ENCODE data around the gene KCNIP4.

KCNIP4 gene

GRCh38 chr4:21856754-21857153, 91.8 kb downstream of the KCNIP4 start:
- DNase-seq (ENCODE audit: low read depth, low spot score) = no peak
- H3K4me3 ChIP-seq (ENCODE audit: low read depth, low read length) = no peak overlapping the region
- no peak for TF ChIP-seq CTCF (IDR thresholded peaks at IDR 0.05; ENCODE audit: insufficient read depth, low read length, missing control alignments)
- CTCF ChIA-PET = interaction anchor here (1.2 kb wide), 1 partner anchor 11 kb away, joined by 3 read pairs; no protein-coding TSS in a partner anchor
- POLR2A ChIA-PET = no interaction called here

GRCh38 chr4:21856301-21856700, 92.3 kb downstream of the KCNIP4 start:
- no peak for TF ChIP-seq CTCF (IDR thresholded peaks at IDR 0.05; ENCODE audit: insufficient read depth, low read length, missing control alignments)
- H3K4me3 ChIP-seq (ENCODE audit: low read depth, low read length) = no peak overlapping the region
- ChIA-PET CTCF (interaction anchor here (1.2 kb wide), 1 partner anchor 10 kb away, joined by 3 read pairs; no protein-coding TSS in a partner anchor), POLR2A (no interaction called here)
- DNase-seq (ENCODE audit: low read depth, low spot score) = no peak

DNA sequence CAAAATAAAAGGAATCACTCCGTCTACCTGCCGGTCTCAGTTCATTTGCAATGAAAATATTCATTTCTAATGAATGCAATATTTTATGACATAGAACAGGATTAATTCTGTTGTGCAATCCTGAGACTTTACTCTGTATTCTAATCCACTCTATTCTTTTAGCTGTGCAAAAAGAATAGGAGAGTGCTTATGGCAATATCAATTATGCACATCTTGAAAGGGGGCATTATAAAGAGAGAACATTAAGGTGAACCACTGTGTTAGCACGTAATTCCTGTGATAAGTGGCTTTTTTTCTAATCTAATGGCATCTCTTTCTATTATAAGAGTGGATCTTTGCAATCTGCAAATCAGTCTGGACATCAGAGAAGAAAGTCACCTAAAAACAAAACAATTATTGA, 99.5 kb downstream of the KCNIP4 start:
- CTCF ChIA-PET = no interaction called here
- DNase-seq (ENCODE audit: low read depth, low spot score) = no peak
- no peak overlapping the region for H3K4me3 ChIP-seq (ENCODE audit: low read depth, low read length)
- POLR2A ChIA-PET = no interaction called here
- no peak for TF ChIP-seq CTCF (IDR thresholded peaks at IDR 0.05; ENCODE audit: insufficient read depth, low read length, missing control alignments)

DNA sequence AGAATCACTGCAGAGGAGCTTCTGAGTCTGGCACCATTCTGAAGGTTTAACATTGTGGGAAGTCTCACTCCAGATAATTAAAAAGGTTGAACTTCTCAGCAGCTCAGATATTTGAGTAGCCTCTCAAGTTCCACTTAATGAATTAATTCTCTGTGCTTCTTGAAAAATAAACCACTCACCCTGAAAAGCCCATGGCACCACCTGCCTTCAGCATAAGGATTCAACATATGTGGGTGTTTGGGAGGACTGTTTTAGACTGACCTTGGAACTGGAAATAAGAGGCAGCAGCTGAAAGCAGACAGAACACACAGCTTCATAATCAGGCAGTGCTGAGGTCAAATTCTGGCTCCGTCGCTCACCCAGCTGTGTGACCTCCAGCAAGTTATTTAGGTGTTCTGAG, 100.6 kb downstream of the KCNIP4 start:
- POLR2A ChIA-PET = no interaction called here

DNA sequence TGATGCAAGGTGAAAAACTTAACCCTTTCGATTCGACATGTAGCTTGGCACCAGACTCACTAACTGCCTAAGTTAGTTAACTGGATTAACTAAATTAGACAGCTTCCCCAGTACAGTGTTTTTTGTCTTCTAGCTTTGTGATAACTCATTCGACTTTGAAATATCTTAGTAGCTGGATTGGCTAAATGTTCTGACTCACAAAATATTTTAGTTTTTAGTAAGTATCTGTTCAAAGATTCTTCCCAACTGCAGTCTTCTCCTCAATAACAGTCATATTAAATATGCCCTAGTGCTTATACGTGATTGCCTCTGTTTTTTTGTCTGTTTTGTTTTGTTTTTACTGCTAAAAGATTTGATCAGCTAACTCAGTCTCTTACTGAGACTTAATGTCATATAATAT, 102.9 kb downstream of the KCNIP4 start:
- POLR2A ChIA-PET = interaction anchor here (1.0 kb wide), 1 partner anchor 9 kb away, joined by 3 read pairs; no protein-coding TSS in a partner anchor
- no peak overlapping the region for H3K4me3 ChIP-seq (ENCODE audit: low read depth, low read length)
- no peak for DNase-seq (ENCODE audit: low read depth, low spot score)
- no peak for TF ChIP-seq CTCF (IDR thresholded peaks at IDR 0.05; ENCODE audit: insufficient read depth, low read length, missing control alignments)
- CTCF ChIA-PET = interaction anchor here (0.8 kb wide), 2 partner anchors 11 to 55 kb away, joined by 3 read pairs; no protein-coding TSS in a partner anchor

More for the DNA sequence above, 100.6 kb downstream of the KCNIP4 start:
- TF ChIP-seq CTCF (IDR thresholded peaks at IDR 0.05; ENCODE audit: insufficient read depth, low read length, missing control alignments) = no peak
- CTCF ChIA-PET = interaction anchor here (1.0 kb wide), 1 partner anchor 21 kb away, joined by 4 read pairs; no protein-coding TSS in a partner anchor
- DNase-seq (ENCODE audit: low read depth, low spot score) = no peak
- no peak overlapping the region for H3K4me3 ChIP-seq (ENCODE audit: low read depth, low read length)

- ChIA-PET CTCF (no interaction called here), POLR2A (no interaction called here)
- no peak for TF ChIP-seq CTCF (IDR thresholded peaks at IDR 0.05; ENCODE audit: insufficient read depth, low read length, missing control alignments)
- H3K4me3 ChIP-seq (ENCODE audit: low read depth, low read length) = no peak overlapping the region
- DNase-seq (ENCODE audit: low read depth, low spot score) = no peak
These were observed 112.9 kb downstream of the KCNIP4 start for GRCh38 chr4:21835712-21836111.
